ENCODE results near the gene ZNF555.
A peak's percentile ranks its signal among the peaks of the same experiment; 100 is the strongest.
"Not testable (repeated sequence)": the region's sequence is repeated elsewhere in the genome, so short reads cannot be mapped to it uniquely, and the experiment has no call there.

Gene ZNF555

GRCh38 chr19:2840794-2841791, at the start of gene ZNF555:
Gene ZNF555 (plus strand): TSS chr19:2841475. CDS start chr19:2841573, 98 bp downstream.
- peak; percentile 91 for DNase-seq

- no peak for DNase-seq
Observed at GRCh38 chr19:2791876-2792275, 49.4 kb upstream of the ZNF555 start.

GRCh38 chr19:2792666-2793065, 48.6 kb upstream of the ZNF555 start:
- not testable (repeated sequence) for DNase-seq

GRCh38 chr19:2793126-2793525, 48.1 kb upstream of the ZNF555 start:
- DNase-seq, result no peak

GRCh38 chr19:2793577-2793976, 47.7 kb upstream of the ZNF555 start:
- no peak for DNase-seq

- no peak for DNase-seq
Observed at GRCh38 chr19:2795827-2796658, 45.2 kb upstream of the ZNF555 start.

GRCh38 chr19:2796659-2797266, 44.5 kb upstream of the ZNF555 start:
- no peak for DNase-seq

GRCh38 chr19:2797280-2797679, 44.0 kb upstream of the ZNF555 start:
- DNase-seq, result no peak

- DNase-seq, result no peak
Observed at GRCh38 chr19:2798158-2798685, 43.1 kb upstream of the ZNF555 start.

GRCh38 chr19:2798733-2799132, 42.5 kb upstream of the ZNF555 start:
- no peak for DNase-seq

- DNase-seq, result no peak
Observed at GRCh38 chr19:2799273-2800020, 41.8 kb upstream of the ZNF555 start.

GRCh38 chr19:2800506-2800905, 40.8 kb upstream of the ZNF555 start:
- DNase-seq, result no peak

GRCh38 chr19:2802826-2803225, 38.4 kb upstream of the ZNF555 start:
- DNase-seq, result no peak

GRCh38 chr19:2803486-2804155, 37.7 kb upstream of the ZNF555 start:
- no peak for DNase-seq

- DNase-seq, result no peak
Observed at GRCh38 chr19:2804156-2805004, 36.9 kb upstream of the ZNF555 start.

- DNase-seq, result no peak
Observed at GRCh38 chr19:2805261-2805900, 35.9 kb upstream of the ZNF555 start.

- no peak for DNase-seq
Observed at GRCh38 chr19:2805991-2806649, 35.2 kb upstream of the ZNF555 start.

- DNase-seq, result no peak
Observed at GRCh38 chr19:2806736-2807378, 34.4 kb upstream of the ZNF555 start.
